Right lobe of liver (tissue), 4 donors: Measurements from ENCODE around the gene IL18RAP.

Experiments
- POLR2A ChIP-seq: fragments of 450-650 bp; IDR thresholded peaks from one replicate; pipeline ENCODE4 v1.6.1; 2017; ENCODE audit warnings: antibody characterized with exemption, mild to moderate bottlenecking
- TF ChIP-seq, protein P1 (sequence below), 4 donors: fragments of 200-600 bp in 3 of 4; fragments of 450-650 bp in 1 of 4; IDR thresholded peaks; one replicate each; pipeline versions ENCODE4 v1.5.1 to v1.8.0; 2016 to 2022; ENCODE audit warnings: antibody characterized with exemption in 4 of 4, mild to moderate bottlenecking in 2 of 4
- donor health status: DM: no; HTN: no; CAD: no.
- donor health status: DM: no; HTN: no; CAD: no.
- donor health status: DM: no; HTN: yes; CAD: no.

DNA sequence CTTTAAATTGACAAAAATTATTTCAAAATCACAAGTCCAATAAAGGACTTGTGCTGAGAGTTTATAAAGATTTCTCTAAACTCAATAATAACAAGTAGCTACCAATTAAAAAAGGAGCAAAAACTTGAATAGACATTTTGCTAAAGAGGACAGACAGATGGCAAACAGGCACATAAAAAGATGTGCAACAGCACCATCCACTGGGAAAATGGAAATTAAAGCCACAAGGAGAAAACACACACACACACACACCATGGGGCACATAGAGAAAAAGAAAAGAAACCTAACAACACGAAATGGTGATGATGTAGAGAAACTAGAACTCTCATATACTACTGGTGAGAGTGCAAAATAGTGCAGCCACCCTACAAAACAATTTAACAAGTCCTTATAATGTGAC lies 37.5 kb downstream of the IL18RAP start:
- TF ChIP-seq, protein P1, sequence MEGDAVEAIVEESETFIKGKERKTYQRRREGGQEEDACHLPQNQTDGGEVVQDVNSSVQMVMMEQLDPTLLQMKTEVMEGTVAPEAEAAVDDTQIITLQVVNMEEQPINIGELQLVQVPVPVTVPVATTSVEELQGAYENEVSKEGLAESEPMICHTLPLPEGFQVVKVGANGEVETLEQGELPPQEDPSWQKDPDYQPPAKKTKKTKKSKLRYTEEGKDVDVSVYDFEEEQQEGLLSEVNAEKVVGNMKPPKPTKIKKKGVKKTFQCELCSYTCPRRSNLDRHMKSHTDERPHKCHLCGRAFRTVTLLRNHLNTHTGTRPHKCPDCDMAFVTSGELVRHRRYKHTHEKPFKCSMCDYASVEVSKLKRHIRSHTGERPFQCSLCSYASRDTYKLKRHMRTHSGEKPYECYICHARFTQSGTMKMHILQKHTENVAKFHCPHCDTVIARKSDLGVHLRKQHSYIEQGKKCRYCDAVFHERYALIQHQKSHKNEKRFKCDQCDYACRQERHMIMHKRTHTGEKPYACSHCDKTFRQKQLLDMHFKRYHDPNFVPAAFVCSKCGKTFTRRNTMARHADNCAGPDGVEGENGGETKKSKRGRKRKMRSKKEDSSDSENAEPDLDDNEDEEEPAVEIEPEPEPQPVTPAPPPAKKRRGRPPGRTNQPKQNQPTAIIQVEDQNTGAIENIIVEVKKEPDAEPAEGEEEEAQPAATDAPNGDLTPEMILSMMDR (IDR thresholded peaks at IDR 0.05): no peak
- TF ChIP-seq POLR2A: no peak
